Stimulated activated naive CD4-positive, alpha-beta T cell (primary cell): Measurements from ENCODE around the gene MRPL9.

Experiments
- DNase-seq, 6 experiments: peaks; one replicate each; lab custom pipeline; 2025; lab: John Stamatoyannopoulos, UW

MRPL9 gene

GRCh38 chr1:151762941-151763921, at the start of gene MRPL9:
Gene MRPL9 (minus strand): TSS chr1:151763496. CDS start chr1:151763479, 17 bp downstream.
- peak; percentile 66 to 86 (median 74) for DNase-seq

GRCh38 chr1:151811181-151811580, 47.9 kb upstream of the MRPL9 start:
- DNase-seq, result no peak

GRCh38 chr1:151809985-151810556, 46.8 kb upstream of the MRPL9 start:
- no peak for DNase-seq

GRCh38 chr1:151809290-151809984, 46.1 kb upstream of the MRPL9 start:
- DNase-seq, result no peak

GRCh38 chr1:151807766-151808165, 44.5 kb upstream of the MRPL9 start:
- no peak for DNase-seq

GRCh38 chr1:151807131-151807530, 43.8 kb upstream of the MRPL9 start:
- DNase-seq, result no peak

GRCh38 chr1:151806170-151806569, 42.9 kb upstream of the MRPL9 start:
- DNase-seq, result no peak

GRCh38 chr1:151805066-151805820, 41.9 kb upstream of the MRPL9 start, which contains the start of gene LINGO4:
Gene LINGO4 (minus strand): TSS chr1:151805419. CDS start chr1:151802704, 2,715 bp downstream.
- DNase-seq, result no peak

GRCh38 chr1:151803915-151804314, 40.6 kb upstream of the MRPL9 start:
- DNase-seq, result no peak

GRCh38 chr1:151803164-151803563, 39.9 kb upstream of the MRPL9 start:
- DNase-seq, result no peak

- DNase-seq, result no peak
Observed at GRCh38 chr1:151802372-151802771, 39.1 kb upstream of the MRPL9 start.

- no peak for DNase-seq
Observed at GRCh38 chr1:151801846-151802245, 38.5 kb upstream of the MRPL9 start.

GRCh38 chr1:151801310-151801820, 38.1 kb upstream of the MRPL9 start:
- no peak for DNase-seq

GRCh38 chr1:151800830-151801229, 37.5 kb upstream of the MRPL9 start:
- DNase-seq, result no peak

GRCh38 chr1:151799179-151800022, 36.1 kb upstream of the MRPL9 start:
- no peak for DNase-seq

- no peak for DNase-seq
Observed at GRCh38 chr1:151798571-151798970, 35.3 kb upstream of the MRPL9 start.

GRCh38 chr1:151790940-151791651, 27.8 kb upstream of the MRPL9 start:
- peak in 1 of 6 experiments; percentile 30 for DNase-seq

GRCh38 chr1:151790071-151790939, 27.0 kb upstream of the MRPL9 start, which contains the start of gene TDRKH:
Gene TDRKH (minus strand): TSS chr1:151790500. CDS start chr1:151783022, 7,478 bp downstream.
- DNase-seq, result peak; percentile 95 to 99 (median 98)

- no peak for DNase-seq
Observed at GRCh38 chr1:151787689-151788088, 24.4 kb upstream of the MRPL9 start.
